ENCODE results near the gene CFH.
"Not testable (repeated sequence)": the region's sequence is repeated elsewhere in the genome, so short reads cannot be mapped to it uniquely, and the experiment has no call there.

The CFH gene

DNA sequence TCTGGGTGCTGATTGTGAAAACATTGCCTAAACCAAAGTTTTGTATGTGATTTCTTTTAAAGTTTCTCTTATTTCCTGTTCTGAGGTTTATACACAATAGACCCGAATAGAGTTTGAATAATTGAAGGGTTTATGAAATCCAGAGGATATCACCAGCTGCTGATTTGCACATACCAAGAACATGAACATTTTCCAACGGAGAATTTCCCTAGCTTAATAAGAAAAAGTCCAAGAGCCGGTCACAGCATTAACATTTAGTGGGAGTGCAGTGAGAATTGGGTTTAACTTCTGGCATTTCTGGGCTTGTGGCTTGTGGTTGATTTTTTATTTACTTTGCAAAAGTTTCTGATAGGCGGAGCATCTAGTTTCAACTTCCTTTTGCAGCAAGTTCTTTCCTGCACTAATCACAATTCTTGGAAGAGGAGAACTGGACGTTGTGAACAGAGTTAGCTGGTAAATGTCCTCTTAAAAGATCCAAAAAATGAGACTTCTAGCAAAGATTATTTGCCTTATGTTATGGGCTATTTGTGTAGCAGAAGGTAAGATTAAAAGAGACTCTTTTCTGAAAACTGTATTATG, at the start of gene CFH:
Gene CFH (plus strand): TSS at position 407 of the 579 bp plus-strand sequence. CDS start 75 bp downstream, at position 482.
- DNase-seq, result no peak
- intact Hi-C loops (cut with DNase I), result no loop called here

DNA sequence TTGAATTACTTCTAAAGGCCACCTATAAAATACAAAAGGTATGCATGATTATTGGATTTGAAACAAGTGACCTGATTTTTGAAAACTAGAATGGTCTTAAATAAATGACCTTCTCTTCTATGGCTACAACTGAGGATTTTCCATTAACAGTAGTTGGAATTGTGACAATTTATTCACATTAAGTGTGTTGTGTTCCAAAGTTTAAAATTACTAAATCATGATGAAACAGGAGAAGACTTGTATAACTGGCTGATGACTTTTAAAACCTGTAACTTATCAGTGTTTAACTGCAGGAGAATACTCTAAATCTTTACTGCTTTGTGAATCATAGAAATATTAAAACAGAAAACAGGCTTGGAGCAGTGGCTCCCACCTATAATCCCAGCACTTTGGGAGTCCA, 48.2 kb upstream of the CFH start:
- no peak for DNase-seq
- intact Hi-C loops (cut with DNase I), result no loop called here

DNA sequence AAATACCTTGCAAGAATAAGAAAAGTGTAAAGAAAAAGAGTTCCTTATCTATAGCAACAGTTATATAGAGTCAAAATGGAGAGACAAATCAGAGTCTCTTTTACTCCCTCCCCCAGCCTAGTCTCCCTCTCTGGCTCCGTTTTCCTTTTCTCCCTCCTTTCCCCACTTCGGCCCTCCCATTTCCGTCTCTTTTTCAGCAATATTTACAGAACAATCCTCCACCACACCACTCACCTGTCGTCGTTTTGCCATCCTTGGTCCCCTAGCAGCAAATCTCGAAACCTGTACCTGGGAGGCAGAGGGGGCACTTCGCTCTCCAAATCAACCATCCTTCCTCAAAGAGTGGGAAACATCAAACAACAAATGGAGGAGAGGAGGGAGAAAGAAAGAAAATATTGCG, 43.9 kb upstream of the CFH start:
- DNase-seq, result no peak
- intact Hi-C loops (cut with DNase I), result no loop called here

DNA sequence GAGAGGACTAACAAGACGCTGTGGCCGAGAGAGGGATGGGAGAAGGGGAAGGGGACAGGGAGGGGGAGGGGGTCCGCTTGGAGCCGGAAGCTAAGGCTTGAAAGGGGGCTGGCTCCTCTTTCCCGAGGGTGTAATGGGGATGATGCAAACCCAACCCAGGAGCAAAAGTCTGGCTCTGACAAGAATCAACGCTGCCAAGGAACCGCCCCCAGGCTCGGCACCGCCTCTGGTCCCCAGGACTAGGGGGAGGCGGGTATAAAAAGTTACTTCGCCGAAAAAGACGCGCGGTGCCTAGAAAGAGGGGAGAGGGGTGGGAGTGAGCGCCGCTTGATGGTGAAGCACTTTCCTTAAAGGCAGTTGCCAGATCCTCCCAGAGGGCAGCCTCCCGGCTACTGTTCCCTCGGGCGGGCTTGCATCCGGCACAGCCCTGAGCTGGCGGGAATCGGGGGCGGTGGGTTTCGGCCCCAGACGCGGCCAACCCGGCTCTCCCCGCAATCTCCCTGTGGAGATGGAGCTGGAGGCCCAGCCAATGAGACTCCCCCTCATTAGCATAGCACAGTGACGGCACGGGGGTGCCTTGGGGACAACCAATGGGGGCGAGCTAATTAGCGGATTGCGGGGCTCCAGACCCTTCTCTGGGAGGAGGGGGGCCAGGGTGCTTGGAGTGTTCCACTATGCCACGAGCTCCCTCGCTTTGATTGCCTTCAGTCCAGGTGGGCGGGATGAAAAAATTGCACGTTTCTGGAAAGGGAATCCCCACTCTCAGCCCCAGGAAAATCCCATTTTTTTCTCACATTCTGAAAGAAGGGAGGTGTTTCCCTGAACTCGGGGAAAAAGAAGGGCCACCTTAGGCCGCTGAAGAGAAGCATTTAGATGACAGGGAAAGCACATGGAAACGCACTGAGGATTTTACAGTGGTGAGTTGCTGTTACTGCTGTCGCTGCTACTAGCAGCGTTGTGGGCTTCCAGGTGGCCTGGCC, 43.2 kb upstream of the CFH start, which contains the start of gene KCNT2:
Gene KCNT2 (minus strand): TSS at position 51 of the 980 bp plus-strand sequence. CDS start 131 bp downstream, outside the sequence.
- DNase-seq, result peak in 9 of 10 donors; percentile 16 to 88 (median 32)
- intact Hi-C loops (cut with DNase I), result no loop called here

DNA sequence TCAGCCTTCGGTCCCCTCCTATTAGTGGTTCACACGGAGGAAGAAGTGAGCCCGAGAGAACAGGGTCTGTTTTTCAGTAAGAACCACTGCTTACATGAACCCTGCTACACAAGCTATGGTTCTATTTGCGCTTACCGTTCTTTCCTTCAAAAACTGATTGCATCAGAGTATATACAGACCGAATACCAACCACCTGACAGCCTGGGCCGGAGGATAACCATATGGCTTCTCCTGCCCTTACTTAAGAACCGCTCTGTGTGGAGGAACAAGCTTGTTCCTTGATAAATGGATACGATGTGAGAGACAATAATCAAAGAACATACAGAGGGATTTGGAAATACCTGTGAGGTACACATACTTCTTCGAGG, 42.5 kb upstream of the CFH start:
- no peak for DNase-seq
- intact Hi-C loops (cut with DNase I), result no loop called here

DNA sequence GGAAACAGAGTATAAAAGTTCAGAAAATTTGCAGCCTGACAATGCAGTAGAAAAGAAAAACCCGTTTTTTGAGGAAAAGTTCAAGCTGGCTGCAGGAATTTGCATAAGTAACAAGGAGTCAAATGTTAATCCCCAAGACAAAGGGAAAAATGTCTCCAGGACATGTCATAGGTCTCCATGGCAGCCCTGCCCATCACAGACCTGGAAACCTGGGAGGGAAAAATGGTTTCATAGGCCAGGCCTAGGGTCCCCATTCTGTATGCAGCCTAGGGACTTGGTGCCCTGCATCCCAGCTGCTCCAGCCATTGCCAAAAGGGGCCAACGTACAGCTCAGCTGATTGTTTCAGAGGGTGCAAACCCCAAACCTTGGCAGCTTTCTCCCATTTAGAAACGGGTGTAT, 40.0 kb upstream of the CFH start:
- intact Hi-C loops (cut with DNase I), result no loop called here
- no peak for DNase-seq

DNA sequence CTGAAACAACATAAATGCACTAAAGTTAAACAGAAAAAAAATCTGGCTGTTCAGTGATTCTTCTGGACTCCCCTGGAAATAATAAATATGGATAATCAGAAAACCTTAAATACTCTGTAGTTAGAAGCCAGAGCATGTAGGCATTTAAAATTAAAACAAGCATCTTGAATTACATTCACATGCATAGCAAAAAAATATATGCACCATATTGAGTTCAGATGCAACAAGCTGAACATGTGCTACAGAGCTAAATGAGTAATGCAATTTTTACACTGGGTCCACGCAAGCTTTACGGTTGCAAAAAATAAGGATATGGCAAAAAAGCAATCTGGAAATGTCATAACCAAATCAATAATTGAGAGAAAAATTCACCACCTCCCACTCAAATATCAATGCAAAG, 32.1 kb upstream of the CFH start:
- intact Hi-C loops (cut with DNase I), result no loop called here
- no peak for DNase-seq

DNA sequence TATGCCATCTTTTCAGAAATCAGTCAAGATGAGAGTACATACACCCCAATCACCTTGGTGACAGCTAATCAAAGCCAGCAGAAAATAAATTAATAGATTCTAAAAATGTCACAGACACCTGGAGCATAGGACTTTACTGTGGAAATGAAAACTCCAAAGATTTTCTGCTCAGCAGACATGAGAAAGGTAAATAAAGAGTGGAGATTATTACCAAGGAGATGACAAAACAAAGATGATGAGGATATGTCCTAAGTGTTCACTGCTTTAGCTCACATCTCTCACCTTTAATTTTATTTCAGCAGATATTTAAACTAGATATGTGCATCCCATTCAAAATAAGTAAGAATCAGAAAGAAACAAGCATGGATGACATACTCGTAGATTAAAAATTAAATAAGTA, 28.8 kb upstream of the CFH start:
- DNase-seq, result no peak
- intact Hi-C loops (cut with DNase I), result no loop called here

DNA sequence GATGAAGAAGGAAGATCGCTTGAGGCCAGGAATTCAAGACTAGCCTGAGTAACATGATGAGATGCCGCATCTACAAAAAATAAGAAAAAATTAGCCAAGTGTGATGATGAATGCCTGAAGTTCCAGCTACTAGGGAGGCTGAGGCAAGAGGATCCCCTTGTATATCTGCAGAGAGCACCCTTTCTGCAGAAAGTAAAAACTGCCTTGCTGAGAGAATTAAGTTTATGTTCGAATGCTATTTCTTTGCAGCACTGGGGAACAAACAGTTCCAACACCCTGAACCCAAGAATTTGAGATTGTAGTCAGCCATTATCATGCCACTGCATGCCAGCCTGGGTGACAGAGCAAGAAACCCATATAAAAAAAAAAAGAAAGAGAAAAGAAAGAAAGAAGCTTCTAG, 23.0 kb upstream of the CFH start:
- DNase-seq, result no peak
- intact Hi-C loops (cut with DNase I), result no loop called here

DNA sequence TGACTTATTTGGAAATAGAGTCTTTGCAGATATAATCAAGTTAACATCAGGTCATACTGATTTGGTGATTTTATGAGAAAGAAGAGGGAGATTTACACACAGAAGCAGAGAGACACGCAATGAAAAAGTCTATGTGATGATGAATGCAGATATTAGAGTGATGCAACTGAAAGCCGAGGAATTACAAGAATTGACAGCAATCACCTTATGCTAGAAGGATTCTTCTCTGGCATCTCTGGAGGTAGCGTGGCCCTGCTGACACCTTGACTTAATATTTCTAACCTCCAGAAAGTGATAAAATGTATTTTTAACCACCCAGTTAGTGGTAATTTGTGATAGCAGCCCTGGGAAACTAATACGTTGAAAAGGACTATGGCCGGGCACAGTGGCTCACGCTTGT, 14.2 kb upstream of the CFH start:
- DNase-seq, result peak in 1 of 10 donors; percentile 41
- intact Hi-C loops (cut with DNase I), result no loop called here

DNA sequence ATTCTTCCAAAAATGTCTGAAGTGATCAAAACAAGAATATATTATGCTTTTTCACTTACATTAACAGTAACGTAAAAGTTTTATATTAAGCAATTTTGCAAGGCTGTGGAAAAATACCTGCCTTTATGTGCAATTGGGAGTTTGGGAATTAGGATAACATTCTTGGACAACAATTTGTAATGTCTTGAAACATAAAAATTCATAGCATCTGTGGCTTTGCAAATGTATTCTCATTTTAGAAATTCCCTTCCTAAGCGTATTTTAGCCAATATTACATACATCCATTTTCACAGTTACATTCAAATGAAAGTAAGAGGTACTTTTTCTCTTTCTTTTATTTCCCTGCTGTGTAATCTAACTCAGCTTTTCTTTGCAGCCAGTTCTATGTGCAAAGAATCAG, 13.4 kb upstream of the CFH start:
- intact Hi-C loops (cut with DNase I), result no loop called here
- no peak for DNase-seq

DNA sequence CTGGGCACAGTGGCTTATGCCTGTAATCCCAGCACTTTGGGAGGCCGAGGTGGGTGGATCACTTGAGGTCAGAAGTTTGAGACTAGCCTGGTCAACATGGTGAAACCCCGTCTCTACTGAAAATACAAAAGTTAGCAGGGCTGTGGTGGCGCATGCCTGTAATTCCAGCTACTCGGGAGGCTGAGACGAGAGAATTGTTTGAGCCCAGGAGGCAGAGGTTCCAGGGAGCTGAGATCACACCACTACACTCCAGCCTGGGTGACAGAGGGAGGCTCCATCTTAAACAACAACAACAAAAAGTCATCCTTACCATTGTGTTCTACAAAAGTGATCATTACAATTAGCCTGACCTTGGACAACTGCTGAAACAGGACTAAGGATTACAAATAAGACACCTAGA, 12.6 kb upstream of the CFH start:
- peak in 1 of 10 donors; percentile 35 for DNase-seq
- intact Hi-C loops (cut with DNase I), result not testable (repeated sequence)

DNA sequence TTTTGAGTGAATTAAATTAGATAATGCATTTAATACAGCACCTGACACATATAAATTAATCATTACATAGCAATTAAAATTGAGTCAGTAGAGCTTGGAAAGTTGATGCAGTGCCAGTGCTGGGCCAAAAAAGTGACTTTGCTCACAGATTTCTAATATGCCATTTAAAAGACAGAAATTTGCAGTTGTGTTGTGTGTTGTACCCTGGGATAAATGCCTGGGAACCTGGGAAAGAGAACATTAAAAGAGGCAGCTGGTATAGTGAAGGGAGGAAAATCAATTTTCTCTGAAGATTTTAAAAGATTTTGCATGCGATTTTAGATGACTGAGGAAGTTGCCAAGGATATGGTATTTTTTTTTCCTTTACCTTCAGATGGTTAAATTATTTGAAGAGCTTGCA, 10.9 kb upstream of the CFH start:
- intact Hi-C loops (cut with DNase I), result no loop called here

DNA sequence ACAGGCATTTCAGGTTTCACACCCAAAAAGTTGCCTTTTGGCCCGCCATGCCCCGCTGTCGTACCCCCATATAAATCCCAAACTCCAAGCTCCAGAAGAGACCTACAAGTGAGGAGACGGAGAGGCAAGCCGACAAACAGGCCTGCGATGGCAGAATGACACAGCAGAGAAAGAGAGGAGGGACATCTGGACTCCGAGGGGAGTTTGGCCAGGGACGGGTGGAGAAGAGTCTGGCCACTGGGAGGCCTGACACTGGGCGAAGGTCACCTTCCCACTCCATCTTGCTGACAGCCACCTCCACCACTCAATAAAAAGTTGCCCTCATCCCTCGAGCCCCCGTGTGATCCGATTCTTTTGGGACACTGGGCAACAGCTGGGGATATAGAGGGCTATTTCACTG, 1.9 kb upstream of the CFH start:
- DNase-seq, result peak in 1 of 10 donors; percentile 49
- intact Hi-C loops (cut with DNase I), result no loop called here

More for the DNA sequence above, 10.9 kb upstream of the CFH start:
- no peak for DNase-seq

DNA sequence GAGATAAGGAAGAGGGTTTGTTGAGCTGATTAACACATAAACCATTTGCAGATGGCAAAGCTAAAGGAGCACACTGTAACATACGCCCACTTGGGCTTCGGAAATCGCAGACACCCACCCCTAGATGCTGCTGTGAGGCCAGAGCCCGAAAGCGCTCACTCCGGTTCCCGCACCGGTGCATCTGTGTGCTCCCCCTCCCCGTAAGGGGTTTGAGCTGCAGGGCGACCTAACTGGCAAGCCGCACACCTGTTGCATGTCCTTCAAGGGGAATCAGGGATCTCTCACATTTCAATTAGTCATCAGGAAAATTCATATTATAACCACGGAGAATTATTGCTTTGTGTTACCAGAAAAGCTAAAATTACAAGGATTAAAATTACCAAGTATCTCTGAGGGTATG, 1.4 kb upstream of the CFH start:
- DNase-seq, result peak in 1 of 10 donors; percentile 66
- intact Hi-C loops (cut with DNase I), result no loop called here

DNA sequence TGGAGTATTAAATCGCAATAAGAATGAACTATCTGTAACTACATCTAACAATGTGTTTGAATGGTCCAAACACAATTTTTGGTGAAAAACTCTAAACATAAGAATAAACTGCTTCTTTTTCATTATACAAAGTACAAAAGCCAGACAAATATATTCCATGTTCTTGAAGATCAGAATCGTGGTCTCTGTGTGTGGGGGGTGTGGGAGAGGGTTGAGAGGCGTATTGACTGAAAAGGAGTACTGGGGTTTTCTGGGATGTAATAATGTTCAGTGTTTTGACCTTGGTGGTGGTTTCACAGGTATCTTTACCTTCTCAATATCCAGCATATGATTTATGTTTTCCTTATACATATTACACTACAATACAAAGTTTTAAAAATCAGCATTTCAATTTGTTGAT, 764 bp upstream of the CFH start:
- intact Hi-C loops (cut with DNase I), result no loop called here
- DNase-seq, result no peak

DNA sequence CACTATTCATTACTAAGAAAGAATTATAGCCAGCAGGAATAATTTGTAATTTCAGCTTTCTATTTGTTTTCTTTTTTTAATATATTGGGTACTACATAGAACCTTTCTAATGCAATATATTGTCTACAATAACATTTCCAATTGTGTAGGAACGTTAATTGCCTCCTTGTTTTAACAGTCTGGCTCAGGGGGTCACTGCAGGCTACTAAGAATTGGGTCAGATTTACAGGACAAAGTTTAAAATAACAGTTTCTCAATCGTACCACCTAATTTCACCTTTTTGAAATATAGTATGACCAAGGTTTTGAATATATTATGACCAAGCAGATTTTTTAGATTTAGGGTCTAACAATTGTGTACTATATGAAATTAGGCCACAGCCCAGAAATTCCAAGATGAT, 2.4 kb downstream of the CFH start:
- intact Hi-C loops (cut with DNase I), result no loop called here
- no peak for DNase-seq

DNA sequence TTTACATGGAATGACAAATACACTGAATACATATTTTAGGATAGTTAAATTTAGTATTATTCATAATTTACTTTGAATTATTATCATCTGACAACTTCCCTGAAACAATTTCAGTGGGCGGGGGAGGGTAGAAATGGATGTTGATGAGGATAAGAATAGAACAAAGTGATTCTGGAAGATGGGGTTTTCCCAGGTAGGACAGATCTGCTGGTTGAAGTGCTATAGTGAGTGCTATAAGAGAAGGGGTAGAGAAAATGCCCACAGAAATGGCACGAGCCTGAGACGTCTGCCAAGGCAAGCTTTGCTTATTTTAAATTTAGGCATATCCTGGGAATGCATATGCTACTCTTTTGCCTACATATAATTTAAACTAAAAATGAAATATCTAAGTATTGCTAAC, 3.2 kb downstream of the CFH start:
- DNase-seq, result no peak
- intact Hi-C loops (cut with DNase I), result no loop called here

DNA sequence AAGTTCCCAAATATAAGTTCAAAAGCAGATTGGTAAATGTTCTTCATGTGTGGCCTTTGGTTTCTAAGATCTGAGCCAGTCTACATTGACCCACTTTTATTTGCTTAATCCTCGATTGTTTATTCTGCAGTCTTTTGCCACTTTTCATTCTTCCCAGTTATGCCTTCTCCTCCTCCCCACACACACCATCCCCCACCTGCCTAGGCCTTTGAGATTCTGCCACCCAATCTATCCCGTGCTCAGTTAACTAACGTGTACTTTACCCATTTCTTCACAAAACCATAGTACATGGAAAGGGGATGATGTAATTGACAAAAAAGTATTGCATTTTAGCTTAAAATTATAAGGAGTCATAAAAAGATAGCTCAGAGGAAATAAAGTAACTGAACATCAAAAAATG, 3.7 kb downstream of the CFH start:
- DNase-seq, result no peak
- intact Hi-C loops (cut with DNase I), result no loop called here

DNA sequence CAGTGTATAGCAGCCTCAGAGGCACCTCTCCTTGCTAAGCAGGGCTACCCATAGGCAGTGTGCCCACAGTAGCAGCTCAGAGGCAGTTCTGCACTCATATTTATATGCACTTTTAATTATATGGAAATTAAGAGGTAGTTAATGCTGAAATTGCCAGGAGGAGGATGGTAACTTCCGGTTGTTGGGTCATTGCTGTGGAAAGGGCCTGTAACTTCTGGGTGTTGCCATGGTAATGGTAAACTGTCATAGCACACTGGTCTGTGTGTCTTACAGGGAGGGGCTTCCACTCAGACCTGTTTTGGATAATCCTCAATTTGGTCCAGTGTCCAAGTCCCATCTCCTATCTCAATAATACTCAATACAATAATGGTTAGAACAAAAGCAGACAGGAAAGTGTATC, 7.6 kb downstream of the CFH start:
- intact Hi-C loops (cut with DNase I), result no loop called here
- DNase-seq, result no peak

DNA sequence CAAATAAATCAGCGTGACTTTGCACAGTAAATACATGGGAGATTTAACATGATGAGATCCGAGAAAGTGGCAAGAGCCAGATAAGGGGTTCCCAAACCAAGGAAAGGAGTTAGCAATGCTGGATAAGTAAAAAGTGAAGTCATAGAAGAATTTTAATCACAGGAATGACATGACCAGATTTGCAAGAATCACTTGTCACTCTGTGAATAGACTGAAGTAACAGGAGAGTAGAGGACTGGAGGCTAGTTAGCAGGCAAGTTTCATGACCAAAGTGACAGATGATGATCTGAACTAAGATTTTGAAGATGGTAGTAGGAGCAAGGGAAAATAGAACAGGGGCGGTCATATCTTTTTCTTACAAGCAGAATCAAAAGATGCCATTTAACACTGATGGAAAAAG, 8.4 kb downstream of the CFH start:
- DNase-seq, result no peak
- intact Hi-C loops (cut with DNase I), result loop anchor here (2.0 to 5.0 kb wide), 2 partner anchors 343 to 511 kb away; no protein-coding TSS in a partner anchor

DNA sequence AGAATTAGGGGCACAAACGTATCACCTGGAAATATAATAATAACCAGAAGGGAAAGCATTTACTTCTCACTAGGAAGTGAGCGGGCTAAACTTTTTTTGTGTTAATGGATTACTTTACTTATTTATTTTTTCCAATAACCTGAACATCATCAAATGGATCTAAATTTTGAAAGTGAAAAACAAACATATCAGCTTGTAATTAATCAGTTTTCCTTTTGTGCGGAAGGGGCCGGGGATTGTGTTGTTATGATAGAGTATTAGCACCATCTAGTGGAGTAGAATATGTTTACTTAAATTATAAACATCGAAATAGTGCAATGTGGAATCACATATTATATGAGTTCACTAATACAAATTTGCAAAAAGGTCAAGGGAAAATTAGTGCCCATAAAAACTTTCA, 9.0 kb downstream of the CFH start:
- DNase-seq, result no peak
- intact Hi-C loops (cut with DNase I), result loop anchor here (2.0 to 5.0 kb wide), 2 partner anchors 344 to 512 kb away; no protein-coding TSS in a partner anchor
